ENCODE results near the gene HPDL. TPM values are rescaled to one million over a fixed set of nuclear protein-coding genes. Genes with fewer than 3 reads are reported as not detected.
"Not testable (repeated sequence)": the region's sequence is repeated elsewhere in the genome, so short reads cannot be mapped to it uniquely, and the experiment has no call there.

Gene HPDL
- total RNA-seq, 2 experiments from 2014 or later = 16.8 TPM

DNA sequence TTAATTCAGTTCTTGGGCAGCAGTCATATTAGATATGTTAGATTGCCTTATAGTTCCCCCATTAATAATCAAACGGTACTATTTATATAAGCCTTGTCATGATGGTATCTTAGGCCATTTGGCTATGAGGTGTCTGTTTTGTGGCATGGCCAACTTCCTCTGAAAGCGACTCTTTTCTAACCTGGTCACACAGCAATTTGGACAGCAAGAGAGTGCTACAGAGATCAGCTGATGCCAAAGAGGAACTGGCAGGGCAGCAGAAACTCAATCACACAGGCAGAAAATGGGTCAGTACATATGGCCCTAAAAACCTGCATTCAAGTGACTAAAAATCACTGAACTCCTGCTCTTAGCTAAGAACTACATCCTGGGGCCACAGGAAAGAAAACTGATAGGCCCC, 27.0 kb downstream of the HPDL start:
- Mint-ChIP-seq H3K4me1 (ENCODE audit: low read depth) (peaks cover 24% of the 10 kb centered on the region), H3K27me3 (ENCODE audit: low read depth) (no peaks in the 10 kb centered on the region), H3K9me3 (ENCODE audit: insufficient read depth) (no peaks in the 10 kb centered on the region), H3K4me3 (no peak overlapping the region), H3K36me3 (ENCODE audit: low read depth) (no peaks in the 10 kb centered on the region), H3K27ac (no peak overlapping the region)
- no peak for ATAC-seq
- CTCF ChIA-PET = no interaction called here
- no peak for DNase-seq
- POLR2A ChIA-PET = interaction anchor here (1.4 kb wide), 1 partner anchor 13 kb away, joined by 4 read pairs; the partner anchor contains the start of genes MUTYH and TOE1

GRCh38 chr1:45354838-45355237, 28.1 kb downstream of the HPDL start:
- POLR2A ChIA-PET = no interaction called here
- no peak overlapping the region for H3K27ac Mint-ChIP-seq
- no peaks in the 10 kb centered on the region for H3K9me3 Mint-ChIP-seq (ENCODE audit: insufficient read depth)

GRCh38 chr1:45355683-45356082, 29.0 kb downstream of the HPDL start:
- ATAC-seq = no peak
- DNase-seq = no peak
- Mint-ChIP-seq H3K4me1 (ENCODE audit: low read depth) (peaks cover 16% of the 10 kb centered on the region), H3K36me3 (ENCODE audit: low read depth) (no peaks in the 10 kb centered on the region), H3K4me3 (no peak overlapping the region), H3K27ac (no peak overlapping the region), H3K9me3 (ENCODE audit: insufficient read depth) (no peaks in the 10 kb centered on the region), H3K27me3 (ENCODE audit: low read depth) (no peaks in the 10 kb centered on the region)
- ChIA-PET CTCF (interaction anchor here (1.0 to 9.6 kb wide), 4 partner anchors 15 to 228 kb away, joined by 3 to 218 read pairs (median 8); partner anchors contain the start of genes MUTYH, NASP, TESK2 and TOE1), POLR2A (no interaction called here)

More at GRCh38 chr1:45354838-45355237, 28.1 kb downstream of the HPDL start:
- no peak for DNase-seq
- H3K4me1 Mint-ChIP-seq (ENCODE audit: low read depth) = peaks cover 18% of the 10 kb centered on the region
- H3K27me3 Mint-ChIP-seq (ENCODE audit: low read depth) = no peaks in the 10 kb centered on the region
- no peak overlapping the region for H3K4me3 Mint-ChIP-seq
- no peaks in the 10 kb centered on the region for H3K36me3 Mint-ChIP-seq (ENCODE audit: low read depth)
- CTCF ChIA-PET = interaction anchor here (9.6 kb wide), 1 partner anchor 138 kb away, joined by 218 read pairs; the partner anchor contains the start of gene TESK2
- no peak for ATAC-seq

DNA sequence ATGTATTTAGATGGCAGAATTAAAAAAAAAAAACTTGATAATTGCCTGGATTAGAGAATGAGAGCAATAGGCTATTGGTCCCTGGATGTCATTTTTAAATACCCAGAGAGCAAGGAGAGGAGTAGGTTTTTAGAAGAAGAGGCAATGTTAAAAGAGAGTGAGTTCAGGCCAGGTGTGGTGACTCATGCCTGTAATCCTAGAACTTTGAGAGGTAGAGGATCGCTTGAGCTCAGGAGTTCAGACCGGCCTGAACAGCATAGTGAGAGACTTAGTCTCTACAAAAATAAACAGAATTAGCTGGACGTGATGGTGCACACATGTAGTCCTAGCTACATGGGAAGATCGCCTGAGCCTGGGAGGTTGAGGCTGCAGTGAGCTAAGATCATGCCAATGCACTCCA, 29.5 kb downstream of the HPDL start:
- no peak overlapping the region for H3K4me3 Mint-ChIP-seq
- no peak overlapping the region for H3K27ac Mint-ChIP-seq
- ChIA-PET CTCF (interaction anchor here (0.6 to 9.6 kb wide), 5 partner anchors 15 to 425 kb away, joined by 3 to 218 read pairs (median 4); partner anchors contain the start of genes MUTYH, NASP, TESK2 and TOE1), POLR2A (no interaction called here)
- no peaks in the 10 kb centered on the region for H3K27me3 Mint-ChIP-seq (ENCODE audit: low read depth)
- H3K9me3 Mint-ChIP-seq (ENCODE audit: insufficient read depth) = no peaks in the 10 kb centered on the region
- ATAC-seq (no peak), DNase-seq (no peak)
- peaks cover 11% of the 10 kb centered on the region for H3K4me1 Mint-ChIP-seq (ENCODE audit: low read depth)
- no peaks in the 10 kb centered on the region for H3K36me3 Mint-ChIP-seq (ENCODE audit: low read depth)

DNA sequence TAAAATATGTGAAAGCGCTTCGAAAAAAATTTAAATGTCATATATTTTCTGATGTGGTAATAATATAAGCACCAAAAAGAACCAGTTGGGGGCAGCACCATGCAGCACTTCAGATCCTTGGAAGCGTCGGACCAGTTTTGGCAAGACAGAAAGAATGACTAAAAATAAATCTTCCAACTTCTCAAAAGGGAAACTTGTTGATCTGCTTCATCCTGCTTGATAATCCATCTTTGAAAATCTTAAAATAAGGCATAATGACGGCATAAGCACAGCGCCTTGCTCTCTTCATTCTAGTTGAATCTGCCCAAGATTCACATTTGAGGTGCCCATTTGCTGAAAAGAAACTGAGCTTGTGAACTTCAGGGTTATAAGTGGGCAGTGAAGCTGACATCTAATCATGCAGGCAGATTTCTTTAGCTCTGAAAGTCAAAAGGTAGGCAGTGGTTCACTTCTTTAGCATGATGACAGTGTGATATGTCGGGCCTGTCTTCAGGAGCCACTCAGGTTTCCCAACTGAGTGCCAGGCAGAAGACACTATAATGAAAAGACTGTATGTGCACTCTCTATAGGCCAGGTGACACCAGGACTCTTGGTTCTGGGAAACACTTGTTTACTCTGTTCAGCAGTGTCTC, 33.3 kb downstream of the HPDL start:
- no peaks in the 10 kb centered on the region for H3K9me3 Mint-ChIP-seq (ENCODE audit: insufficient read depth)
- CTCF ChIA-PET = interaction anchor here (0.6 to 9.6 kb wide), 28 partner anchors 10 to 346 kb away, joined by 3 to 218 read pairs (median 4); partner anchors contain the start of genes CCDC163, GPBP1L1, MMACHC and MUTYH
- ATAC-seq (peak; percentile 74), DNase-seq (peak; percentile 68)
- H3K36me3 Mint-ChIP-seq (ENCODE audit: low read depth) = no peaks in the 10 kb centered on the region
- no peaks in the 10 kb centered on the region for H3K27me3 Mint-ChIP-seq (ENCODE audit: low read depth)
- H3K27ac Mint-ChIP-seq = no peak overlapping the region
- H3K4me3 Mint-ChIP-seq = no peak overlapping the region
- peaks cover 6% of the 10 kb centered on the region for H3K4me1 Mint-ChIP-seq (ENCODE audit: low read depth)
- POLR2A ChIA-PET = interaction anchor here (0.9 to 2.4 kb wide), 2 partner anchors 133 to 162 kb away, joined by 3 to 7 read pairs; partner anchors contain the start of gene PRDX1

DNA sequence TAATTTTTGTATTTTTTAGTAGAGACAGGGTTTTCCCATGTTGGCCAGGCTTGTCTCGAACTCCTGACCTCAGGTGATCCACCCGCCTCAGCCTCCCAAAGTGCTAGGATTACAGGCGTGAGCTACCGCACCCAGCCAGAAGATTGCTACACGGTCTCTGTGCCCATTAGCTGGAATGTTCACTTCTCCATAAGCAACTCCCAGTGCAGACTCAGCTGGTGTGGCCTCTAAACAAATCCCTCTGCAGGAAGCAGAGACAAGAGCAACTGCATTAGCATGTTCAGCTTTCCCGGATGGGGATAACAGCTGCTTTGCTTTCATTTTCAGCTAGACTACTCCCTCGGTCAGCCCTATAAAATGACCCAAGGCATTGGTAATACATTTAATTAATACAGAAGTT, 34.3 kb downstream of the HPDL start:
- POLR2A ChIA-PET = interaction anchor here (1.1 to 2.4 kb wide), 2 partner anchors 21 to 132 kb away, joined by 3 to 7 read pairs; no protein-coding TSS in a partner anchor
- not testable (repeated sequence) for H3K27ac Mint-ChIP-seq; H3K27me3 Mint-ChIP-seq (ENCODE audit: low read depth)

GRCh38 chr1:45364294-45364693, 37.6 kb downstream of the HPDL start:
- Mint-ChIP-seq H3K27me3 (ENCODE audit: low read depth) (no peaks in the 10 kb centered on the region), H3K36me3 (ENCODE audit: low read depth) (no peaks in the 10 kb centered on the region), H3K4me1 (ENCODE audit: low read depth) (peaks cover 6% of the 10 kb centered on the region), H3K4me3 (no peak overlapping the region), H3K9me3 (ENCODE audit: insufficient read depth) (no peaks in the 10 kb centered on the region), H3K27ac (no peak overlapping the region)
- ATAC-seq (no peak), DNase-seq (no peak)
- CTCF ChIA-PET = interaction anchor here (0.5 to 1.5 kb wide), 2 partner anchors 149 to 206 kb away, joined by 3 to 7 read pairs; no protein-coding TSS in a partner anchor
- POLR2A ChIA-PET = no interaction called here

More for the DNA sequence above, 34.3 kb downstream of the HPDL start:
- H3K9me3 Mint-ChIP-seq (ENCODE audit: insufficient read depth); H3K4me1 Mint-ChIP-seq (ENCODE audit: low read depth); DNase-seq; ATAC-seq; H3K4me3 Mint-ChIP-seq; H3K36me3 Mint-ChIP-seq (ENCODE audit: low read depth): not testable (repeated sequence)
- CTCF ChIA-PET = interaction anchor here (1.0 to 9.6 kb wide), 10 partner anchors 12 to 325 kb away, joined by 3 to 218 read pairs (median 12); partner anchors contain the start of genes CCDC163, GPBP1L1, MMACHC and MUTYH

DNA sequence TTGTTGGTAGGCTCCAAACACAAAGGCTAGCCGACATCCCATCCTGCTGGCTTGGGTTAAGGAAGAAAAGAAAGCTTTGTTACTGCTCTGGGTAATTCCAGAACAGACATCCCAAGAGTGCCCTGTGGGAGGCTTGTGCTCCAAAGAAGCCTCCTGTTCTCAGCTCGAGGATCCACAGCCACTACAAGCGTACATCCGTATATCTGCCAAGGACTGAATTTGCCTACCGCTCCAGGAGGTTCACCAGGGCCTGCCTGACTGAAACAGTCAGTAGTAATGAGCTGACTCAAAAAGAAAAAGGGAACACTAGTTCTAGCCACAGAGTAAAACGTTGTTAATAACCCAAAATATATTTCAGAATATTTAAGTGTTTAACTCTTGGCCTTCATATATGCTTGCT, 38.4 kb downstream of the HPDL start:
- Mint-ChIP-seq H3K9me3 (ENCODE audit: insufficient read depth) (no peaks in the 10 kb centered on the region), H3K4me1 (ENCODE audit: low read depth) (peaks cover 3% of the 10 kb centered on the region), H3K36me3 (ENCODE audit: low read depth) (no peaks in the 10 kb centered on the region), H3K27me3 (ENCODE audit: low read depth) (no peaks in the 10 kb centered on the region), H3K27ac (no peak overlapping the region), H3K4me3 (no peak overlapping the region)
- no peak for ATAC-seq
- ChIA-PET POLR2A (interaction anchor here (0.7 kb wide), 1 partner anchor 134 kb away, joined by 3 read pairs; no protein-coding TSS in a partner anchor), CTCF (interaction anchor here (1.5 kb wide), 2 partner anchors 128 to 205 kb away, joined by 6 to 7 read pairs; no protein-coding TSS in a partner anchor)
- DNase-seq = no peak

DNA sequence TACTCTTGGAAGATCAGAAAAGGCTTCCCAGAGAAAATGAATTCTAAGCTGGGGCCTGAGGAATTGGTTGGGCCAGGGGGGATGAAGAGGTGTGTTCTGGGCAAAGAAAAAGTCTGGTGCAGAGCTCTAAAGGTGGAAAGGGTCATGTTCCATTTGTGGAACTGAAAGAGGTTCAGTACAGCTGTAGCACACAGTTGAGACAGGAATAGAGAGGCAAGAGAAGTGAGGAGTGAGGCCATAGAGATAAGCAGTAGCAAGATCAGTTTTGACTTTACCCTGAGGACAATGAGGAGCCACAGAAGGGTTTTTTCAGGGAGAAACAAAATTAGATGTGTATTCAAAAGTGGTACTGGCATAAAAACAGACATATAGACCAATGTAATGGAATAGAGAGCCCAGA, 43.9 kb downstream of the HPDL start:
- POLR2A ChIA-PET = interaction anchor here (1.4 kb wide), 1 partner anchor 89 kb away, joined by 4 read pairs; no protein-coding TSS in a partner anchor
- H3K27ac Mint-ChIP-seq = no peak overlapping the region

DNA sequence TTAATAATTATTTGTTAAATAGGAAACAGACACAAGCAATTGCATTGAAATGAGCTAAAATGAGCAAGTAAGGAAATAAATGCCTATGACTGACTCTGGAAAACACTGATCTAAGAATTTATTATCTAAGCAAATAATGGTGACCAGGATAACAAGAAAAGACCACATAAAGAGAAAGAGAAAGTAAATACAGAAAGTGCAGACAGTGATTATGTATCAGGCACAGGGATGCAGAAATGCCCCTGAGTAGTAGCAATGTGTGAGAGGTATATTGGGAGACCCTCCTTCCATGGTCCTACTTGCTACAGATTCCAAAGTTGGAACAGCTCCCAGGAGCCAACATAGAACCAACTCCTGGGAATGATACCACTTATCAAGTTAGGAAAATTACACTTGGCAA, 46.9 kb downstream of the HPDL start:
- no peak for DNase-seq
- peaks cover 4% of the 10 kb centered on the region for H3K4me1 Mint-ChIP-seq (ENCODE audit: low read depth)
- CTCF ChIA-PET = interaction anchor here (1.0 to 2.1 kb wide), 5 partner anchors 14 to 850 kb away, joined by 3 to 15 read pairs (median 4); partner anchors contain the start of genes CCDC163 and MMACHC
- H3K36me3 Mint-ChIP-seq (ENCODE audit: low read depth) = no peaks in the 10 kb centered on the region
- ATAC-seq = no peak
- H3K4me3 Mint-ChIP-seq = no peak overlapping the region
- no peaks in the 10 kb centered on the region for H3K9me3 Mint-ChIP-seq (ENCODE audit: insufficient read depth)
- no peaks in the 10 kb centered on the region for H3K27me3 Mint-ChIP-seq (ENCODE audit: low read depth)
- H3K27ac Mint-ChIP-seq = no peak overlapping the region
- POLR2A ChIA-PET = no interaction called here

More for the DNA sequence above, 43.9 kb downstream of the HPDL start:
- CTCF ChIA-PET = interaction anchor here (1.3 kb wide), 1 partner anchor 10 kb away, joined by 3 read pairs; no protein-coding TSS in a partner anchor
- Mint-ChIP-seq H3K27me3 (ENCODE audit: low read depth) (no peaks in the 10 kb centered on the region), H3K9me3 (ENCODE audit: insufficient read depth) (no peaks in the 10 kb centered on the region), H3K4me3 (no peak overlapping the region), H3K36me3 (ENCODE audit: low read depth) (no peaks in the 10 kb centered on the region), H3K4me1 (ENCODE audit: low read depth) (peaks cover 4% of the 10 kb centered on the region)
- ATAC-seq (no peak), DNase-seq (no peak)

- ATAC-seq (no peak), DNase-seq (no peak)
- ChIA-PET POLR2A (interaction anchor here (0.6 kb wide), 1 partner anchor 293 kb away, joined by 9 read pairs; no protein-coding TSS in a partner anchor), CTCF (interaction anchor here (1.7 kb wide), 1 partner anchor 15 kb away, joined by 6 read pairs; no protein-coding TSS in a partner anchor)
- Mint-ChIP-seq H3K9me3 (ENCODE audit: insufficient read depth) (no peaks in the 10 kb centered on the region), H3K27me3 (ENCODE audit: low read depth) (no peaks in the 10 kb centered on the region), H3K36me3 (ENCODE audit: low read depth) (no peaks in the 10 kb centered on the region), H3K4me3 (no peak overlapping the region), H3K27ac (no peak overlapping the region), H3K4me1 (ENCODE audit: low read depth) (peaks cover 4% of the 10 kb centered on the region)
Observed at GRCh38 chr1:45375104-45376090, 48.7 kb downstream of the HPDL start.
